ENCODE measurements around the gene LIX1L. TPM values are rescaled to one million over a fixed set of nuclear protein-coding genes. Genes with fewer than 3 reads are reported as not detected.
A peak's percentile ranks its signal among the peaks of the same experiment; 100 is the strongest.

The LIX1L gene
- total and polyA plus RNA-seq, 2 of the 13 experiments (the other 11 are each of a cell fraction or from before 2014, with no cell fraction given): 8.1 to 24.9 TPM

DNA sequence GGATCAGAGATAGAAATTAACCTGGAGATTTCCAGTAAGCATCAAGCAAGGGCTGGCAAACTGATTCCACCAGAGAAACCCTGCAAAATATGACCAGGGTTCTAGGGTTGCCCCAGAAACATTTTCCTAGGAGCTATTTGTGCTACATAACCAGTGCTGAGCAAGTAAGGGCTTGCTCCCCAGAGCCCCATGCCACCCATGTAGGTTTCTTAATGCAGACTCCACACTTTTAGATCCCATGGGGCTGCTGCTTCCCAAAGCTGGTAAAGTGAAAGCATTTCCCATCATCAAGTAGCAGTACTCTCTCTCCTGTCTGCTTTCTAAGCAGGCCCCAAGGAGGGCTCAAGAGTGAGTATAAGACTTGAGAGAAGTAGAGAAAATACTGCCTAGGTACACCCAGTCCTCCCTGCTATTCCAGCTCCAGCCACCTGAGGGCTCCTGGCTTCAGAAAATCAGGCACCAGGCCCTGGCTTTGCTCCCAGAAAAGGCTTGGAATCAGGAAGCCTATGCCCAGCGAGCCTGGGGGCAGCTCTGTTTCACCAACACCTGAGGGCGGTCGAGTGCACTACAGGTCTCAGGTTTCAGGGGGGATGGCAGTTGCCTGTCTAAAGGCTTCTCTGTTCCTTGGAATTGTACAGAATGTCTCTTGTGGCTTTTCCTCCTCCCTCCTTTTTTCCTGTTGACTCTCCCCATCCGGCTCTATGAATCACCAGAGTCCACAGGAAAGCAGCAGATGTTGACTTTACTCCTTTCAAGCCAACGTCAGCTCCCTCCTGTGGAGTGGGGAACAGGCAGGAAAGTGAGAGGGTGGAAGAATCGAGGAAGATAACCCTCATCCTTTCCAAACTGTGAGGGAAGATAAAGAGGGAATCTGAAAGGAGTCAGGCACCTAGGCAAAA is 66.0 kb downstream of the LIX1L start (continued):
- TF ChIP-seq, protein P1, sequence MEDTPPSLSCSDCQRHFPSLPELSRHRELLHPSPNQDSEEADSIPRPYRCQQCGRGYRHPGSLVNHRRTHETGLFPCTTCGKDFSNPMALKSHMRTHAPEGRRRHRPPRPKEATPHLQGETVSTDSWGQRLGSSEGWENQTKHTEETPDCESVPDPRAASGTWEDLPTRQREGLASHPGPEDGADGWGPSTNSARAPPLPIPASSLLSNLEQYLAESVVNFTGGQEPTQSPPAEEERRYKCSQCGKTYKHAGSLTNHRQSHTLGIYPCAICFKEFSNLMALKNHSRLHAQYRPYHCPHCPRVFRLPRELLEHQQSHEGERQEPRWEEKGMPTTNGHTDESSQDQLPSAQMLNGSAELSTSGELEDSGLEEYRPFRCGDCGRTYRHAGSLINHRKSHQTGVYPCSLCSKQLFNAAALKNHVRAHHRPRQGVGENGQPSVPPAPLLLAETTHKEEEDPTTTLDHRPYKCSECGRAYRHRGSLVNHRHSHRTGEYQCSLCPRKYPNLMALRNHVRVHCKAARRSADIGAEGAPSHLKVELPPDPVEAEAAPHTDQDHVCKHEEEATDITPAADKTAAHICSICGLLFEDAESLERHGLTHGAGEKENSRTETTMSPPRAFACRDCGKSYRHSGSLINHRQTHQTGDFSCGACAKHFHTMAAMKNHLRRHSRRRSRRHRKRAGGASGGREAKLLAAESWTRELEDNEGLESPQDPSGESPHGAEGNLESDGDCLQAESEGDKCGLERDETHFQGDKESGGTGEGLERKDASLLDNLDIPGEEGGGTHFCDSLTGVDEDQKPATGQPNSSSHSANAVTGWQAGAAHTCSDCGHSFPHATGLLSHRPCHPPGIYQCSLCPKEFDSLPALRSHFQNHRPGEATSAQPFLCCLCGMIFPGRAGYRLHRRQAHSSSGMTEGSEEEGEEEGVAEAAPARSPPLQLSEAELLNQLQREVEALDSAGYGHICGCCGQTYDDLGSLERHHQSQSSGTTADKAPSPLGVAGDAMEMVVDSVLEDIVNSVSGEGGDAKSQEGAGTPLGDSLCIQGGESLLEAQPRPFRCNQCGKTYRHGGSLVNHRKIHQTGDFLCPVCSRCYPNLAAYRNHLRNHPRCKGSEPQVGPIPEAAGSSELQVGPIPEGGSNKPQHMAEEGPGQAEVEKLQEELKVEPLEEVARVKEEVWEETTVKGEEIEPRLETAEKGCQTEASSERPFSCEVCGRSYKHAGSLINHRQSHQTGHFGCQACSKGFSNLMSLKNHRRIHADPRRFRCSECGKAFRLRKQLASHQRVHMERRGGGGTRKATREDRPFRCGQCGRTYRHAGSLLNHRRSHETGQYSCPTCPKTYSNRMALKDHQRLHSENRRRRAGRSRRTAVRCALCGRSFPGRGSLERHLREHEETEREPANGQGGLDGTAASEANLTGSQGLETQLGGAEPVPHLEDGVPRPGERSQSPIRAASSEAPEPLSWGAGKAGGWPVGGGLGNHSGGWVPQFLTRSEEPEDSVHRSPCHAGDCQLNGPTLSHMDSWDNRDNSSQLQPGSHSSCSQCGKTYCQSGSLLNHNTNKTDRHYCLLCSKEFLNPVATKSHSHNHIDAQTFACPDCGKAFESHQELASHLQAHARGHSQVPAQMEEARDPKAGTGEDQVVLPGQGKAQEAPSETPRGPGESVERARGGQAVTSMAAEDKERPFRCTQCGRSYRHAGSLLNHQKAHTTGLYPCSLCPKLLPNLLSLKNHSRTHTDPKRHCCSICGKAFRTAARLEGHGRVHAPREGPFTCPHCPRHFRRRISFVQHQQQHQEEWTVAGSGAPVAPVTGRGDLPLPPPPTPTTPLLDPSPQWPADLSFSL (CRISPR knock-in tag; IDR thresholded peaks at IDR 0.05): no peak
- TF ChIP-seq ZNF572 (CRISPR knock-in tag; IDR thresholded peaks at IDR 0.05) (no peak), ZNF780A (CRISPR knock-in tag; IDR thresholded peaks at IDR 0.05) (no peak), U2AF2 (IDR thresholded peaks at IDR 0.05; ENCODE audit: low read depth, low read length) (no peak), ZNF251 (CRISPR knock-in tag; IDR thresholded peaks at IDR 0.05) (no peak), MBNL3 (CRISPR knock-in tag; conservative IDR thresholded peaks at IDR 0.05) (no peak), JDP2 (CRISPR knock-in tag; IDR thresholded peaks at IDR 0.05; ENCODE audit: borderline replicate concordance) (no peak)
- TF ChIP-seq, protein P2, sequence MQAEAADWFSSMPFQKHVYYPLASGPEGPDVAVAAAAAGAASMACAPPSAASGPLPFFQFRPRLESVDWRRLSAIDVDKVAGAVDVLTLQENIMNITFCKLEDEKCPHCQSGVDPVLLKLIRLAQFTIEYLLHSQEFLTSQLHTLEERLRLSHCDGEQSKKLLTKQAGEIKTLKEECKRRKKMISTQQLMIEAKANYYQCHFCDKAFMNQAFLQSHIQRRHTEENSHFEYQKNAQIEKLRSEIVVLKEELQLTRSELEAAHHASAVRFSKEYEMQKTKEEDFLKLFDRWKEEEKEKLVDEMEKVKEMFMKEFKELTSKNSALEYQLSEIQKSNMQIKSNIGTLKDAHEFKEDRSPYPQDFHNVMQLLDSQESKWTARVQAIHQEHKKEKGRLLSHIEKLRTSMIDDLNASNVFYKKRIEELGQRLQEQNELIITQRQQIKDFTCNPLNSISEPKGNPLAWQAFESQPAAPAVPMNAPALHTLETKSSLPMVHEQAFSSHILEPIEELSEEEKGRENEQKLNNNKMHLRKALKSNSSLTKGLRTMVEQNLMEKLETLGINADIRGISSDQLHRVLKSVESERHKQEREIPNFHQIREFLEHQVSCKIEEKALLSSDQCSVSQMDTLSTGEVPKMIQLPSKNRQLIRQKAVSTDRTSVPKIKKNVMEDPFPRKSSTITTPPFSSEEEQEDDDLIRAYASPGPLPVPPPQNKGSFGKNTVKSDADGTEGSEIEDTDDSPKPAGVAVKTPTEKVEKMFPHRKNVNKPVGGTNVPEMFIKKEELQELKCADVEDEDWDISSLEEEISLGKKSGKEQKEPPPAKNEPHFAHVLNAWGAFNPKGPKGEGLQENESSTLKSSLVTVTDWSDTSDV (CRISPR knock-in tag; IDR thresholded peaks at IDR 0.05): no peak
- TF ChIP-seq, protein P3, sequence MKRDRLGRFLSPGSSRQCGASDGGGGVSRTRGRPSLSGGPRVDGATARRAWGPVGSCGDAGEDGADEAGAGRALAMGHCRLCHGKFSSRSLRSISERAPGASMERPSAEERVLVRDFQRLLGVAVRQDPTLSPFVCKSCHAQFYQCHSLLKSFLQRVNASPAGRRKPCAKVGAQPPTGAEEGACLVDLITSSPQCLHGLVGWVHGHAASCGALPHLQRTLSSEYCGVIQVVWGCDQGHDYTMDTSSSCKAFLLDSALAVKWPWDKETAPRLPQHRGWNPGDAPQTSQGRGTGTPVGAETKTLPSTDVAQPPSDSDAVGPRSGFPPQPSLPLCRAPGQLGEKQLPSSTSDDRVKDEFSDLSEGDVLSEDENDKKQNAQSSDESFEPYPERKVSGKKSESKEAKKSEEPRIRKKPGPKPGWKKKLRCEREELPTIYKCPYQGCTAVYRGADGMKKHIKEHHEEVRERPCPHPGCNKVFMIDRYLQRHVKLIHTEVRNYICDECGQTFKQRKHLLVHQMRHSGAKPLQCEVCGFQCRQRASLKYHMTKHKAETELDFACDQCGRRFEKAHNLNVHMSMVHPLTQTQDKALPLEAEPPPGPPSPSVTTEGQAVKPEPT (CRISPR knock-in tag; IDR thresholded peaks at IDR 0.05; ENCODE audit: low read depth): 0 out of 2 replicates have a peak, but pooled peaks have one; percentile 0
- TF ChIP-seq, protein P4, sequence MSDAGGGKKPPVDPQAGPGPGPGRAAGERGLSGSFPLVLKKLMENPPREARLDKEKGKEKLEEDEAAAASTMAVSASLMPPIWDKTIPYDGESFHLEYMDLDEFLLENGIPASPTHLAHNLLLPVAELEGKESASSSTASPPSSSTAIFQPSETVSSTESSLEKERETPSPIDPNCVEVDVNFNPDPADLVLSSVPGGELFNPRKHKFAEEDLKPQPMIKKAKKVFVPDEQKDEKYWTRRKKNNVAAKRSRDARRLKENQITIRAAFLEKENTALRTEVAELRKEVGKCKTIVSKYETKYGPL (CRISPR knock-in tag; IDR thresholded peaks at IDR 0.05): no peak
- TF ChIP-seq, protein P5, sequence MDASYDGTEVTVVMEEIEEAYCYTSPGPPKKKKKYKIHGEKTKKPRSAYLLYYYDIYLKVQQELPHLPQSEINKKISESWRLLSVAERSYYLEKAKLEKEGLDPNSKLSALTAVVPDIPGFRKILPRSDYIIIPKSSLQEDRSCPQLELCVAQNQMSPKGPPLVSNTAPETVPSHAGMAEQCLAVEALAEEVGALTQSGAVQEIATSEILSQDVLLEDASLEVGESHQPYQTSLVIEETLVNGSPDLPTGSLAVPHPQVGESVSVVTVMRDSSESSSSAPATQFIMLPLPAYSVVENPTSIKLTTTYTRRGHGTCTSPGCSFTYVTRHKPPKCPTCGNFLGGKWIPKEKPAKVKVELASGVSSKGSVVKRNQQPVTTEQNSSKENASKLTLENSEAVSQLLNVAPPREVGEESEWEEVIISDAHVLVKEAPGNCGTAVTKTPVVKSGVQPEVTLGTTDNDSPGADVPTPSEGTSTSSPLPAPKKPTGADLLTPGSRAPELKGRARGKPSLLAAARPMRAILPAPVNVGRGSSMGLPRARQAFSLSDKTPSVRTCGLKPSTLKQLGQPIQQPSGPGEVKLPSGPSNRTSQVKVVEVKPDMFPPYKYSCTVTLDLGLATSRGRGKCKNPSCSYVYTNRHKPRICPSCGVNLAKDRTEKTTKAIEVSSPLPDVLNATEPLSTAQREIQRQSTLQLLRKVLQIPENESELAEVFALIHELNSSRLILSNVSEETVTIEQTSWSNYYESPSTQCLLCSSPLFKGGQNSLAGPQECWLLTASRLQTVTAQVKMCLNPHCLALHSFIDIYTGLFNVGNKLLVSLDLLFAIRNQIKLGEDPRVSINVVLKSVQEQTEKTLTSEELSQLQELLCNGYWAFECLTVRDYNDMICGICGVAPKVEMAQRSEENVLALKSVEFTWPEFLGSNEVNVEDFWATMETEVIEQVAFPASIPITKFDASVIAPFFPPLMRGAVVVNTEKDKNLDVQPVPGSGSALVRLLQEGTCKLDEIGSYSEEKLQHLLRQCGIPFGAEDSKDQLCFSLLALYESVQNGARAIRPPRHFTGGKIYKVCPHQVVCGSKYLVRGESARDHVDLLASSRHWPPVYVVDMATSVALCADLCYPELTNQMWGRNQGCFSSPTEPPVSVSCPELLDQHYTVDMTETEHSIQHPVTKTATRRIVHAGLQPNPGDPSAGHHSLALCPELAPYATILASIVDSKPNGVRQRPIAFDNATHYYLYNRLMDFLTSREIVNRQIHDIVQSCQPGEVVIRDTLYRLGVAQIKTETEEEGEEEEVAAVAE (CRISPR knock-in tag; IDR thresholded peaks at IDR 0.05; ENCODE audit: borderline replicate concordance): no peak; the same call in 1 of the 2 replicates

All from HepG2 (cell line).